GM23248 (cell line): ENCODE measurements around the gene UVRAG. TPM values are rescaled to one million over a fixed set of nuclear protein-coding genes. Genes with fewer than 3 reads are reported as not detected.

Source experiments
- DNase-seq: peaks from one replicate; pipeline ENCODE4 v3.0.0-alpha.2; 2015
- H2AFZ ChIP-seq: fragments of 200-600 bp; sonication (generic); 2 replicates; pipeline ENCODE4 v1.6.1; 2016; ENCODE audit warnings: antibody characterized with exemption
- H3F3A ChIP-seq: fragments of 200-600 bp; sonication (generic); 2 replicates; pipeline ENCODE4 v1.6.1; 2016; ENCODE audit warnings: mild to moderate bottlenecking, antibody characterized with exemption, mixed run types; ENCODE audit not compliant: insufficient read depth
- H3K27ac ChIP-seq: fragments of 200-600 bp; sonication (generic); 2 replicates; pipeline ENCODE4 v1.5.1; 2016; ENCODE audit warnings: mild to moderate bottlenecking
- H3K27me3 ChIP-seq: fragments of 200-600 bp; sonication (generic); replicated peaks from 2 replicates; pipeline ENCODE4 v1.6.1; 2016; ENCODE audit warnings: mild to moderate bottlenecking; ENCODE audit not compliant: insufficient read depth
- H3K36me3 ChIP-seq: fragments of 200-600 bp; sonication (generic); 2 replicates; pipeline ENCODE4 v1.6.1; 2016; ENCODE audit warnings: low read depth, mild to moderate bottlenecking
- H3K4me1 ChIP-seq: fragments of 200-600 bp; sonication (generic); 2 replicates; pipeline ENCODE4 v1.6.1; 2016; ENCODE audit warnings: mild to moderate bottlenecking; ENCODE audit not compliant: insufficient read depth
- H3K4me2 ChIP-seq: fragments of 200-600 bp; sonication (generic); one replicate; pipeline ENCODE4 v1.6.1; 2016; ENCODE audit warnings: mild to moderate bottlenecking; ENCODE audit not compliant: unreplicated experiment
- H3K4me3 ChIP-seq: fragments of 200-600 bp; sonication (generic); 2 replicates; pipeline ENCODE4 v1.5.1; 2016; ENCODE audit warnings: mild to moderate bottlenecking
- H3K79me2 ChIP-seq: fragments of 200-600 bp; sonication (generic); 2 replicates; pipeline ENCODE4 v1.6.1; 2016; ENCODE audit warnings: mild to moderate bottlenecking; ENCODE audit not compliant: insufficient read depth
- H3K9ac ChIP-seq: fragments of 200-600 bp; sonication (generic); 2 replicates; pipeline ENCODE4 v1.6.1; 2016; ENCODE audit warnings: mild to moderate bottlenecking
- H3K9me2 ChIP-seq: fragments of 200-600 bp; sonication (generic); 2 replicates; pipeline ENCODE4 v1.6.1; 2016; ENCODE audit warnings: mixed run types, mild to moderate bottlenecking, moderate library complexity; ENCODE audit not compliant: insufficient read depth
- H3K9me3 ChIP-seq: fragments of 200-600 bp; sonication (generic); one replicate; pipeline ENCODE4 v1.6.1; 2017; ENCODE audit warnings: low read depth
- H4K20me1 ChIP-seq: fragments of 200-600 bp; sonication (generic); 2 replicates; pipeline ENCODE4 v1.6.0; 2016; ENCODE audit not compliant: insufficient read depth
- EZH2 ChIP-seq: fragments of 200-600 bp; sonication (generic); IDR thresholded peaks from 2 replicates; pipeline ENCODE4 v1.6.1; 2018; ENCODE audit warnings: antibody characterized with exemption, mild to moderate bottlenecking; ENCODE audit not compliant: insufficient read depth, poor library complexity, severe bottlenecking
- EZH2phosphoT487 ChIP-seq: fragments of 200-600 bp; sonication (generic); IDR thresholded peaks from 2 replicates; pipeline ENCODE4 v1.6.1; 2018; ENCODE audit warnings: antibody characterized with exemption, moderate library complexity, mild to moderate bottlenecking, low read depth; ENCODE audit not compliant: insufficient read depth
- WGBS, 2 experiments: methylation state at CpG; one replicate each; pipeline ENCODE4 v1.1.6; 2015 to 2017; ENCODE audit warnings: low lambda C conversion rate in 2 of 2, low coverage in 1 of 2; ENCODE audit errors: missing lambda C conversion rate in 2 of 2; 5-methylcytosine and 5-hydroxymethylcytosine counted together
- in situ Hi-C: fragments of 300-500 bp; cut with MboI; formaldehyde crosslinking; loops from 2 replicates; pipeline ENCODE4 v1.15.0; 2020
- polyA plus RNA-seq: library from polyadenylated mRNA; unstranded; fragments of >200 nt; fragmentation: Nextera tagmentation; extraction: Ambion mirVana; gene quantifications from 2 replicates; pipeline ENCODE4 v1.2.1, GENCODE V29; 2016
- total RNA-seq: library from RNA; depleted of rRNA; stranded (reverse); fragments of >200 nt; shearing (Covaris generic); gene quantifications from 2 replicates; pipeline ENCODE4 v1.2.3, GENCODE V29; 2014

UVRAG gene
- total and polyA plus RNA-seq, 2 experiments from 2014 or later: 9.9 to 11.0 TPM

- no peak overlapping the region for H3K9ac ChIP-seq
- in situ Hi-C loops: no loop called here
- H2AFZ ChIP-seq: no peak overlapping the region
- H3K4me1 ChIP-seq: 0 out of 2 replicates have a peak, but pooled peaks cover 8% of the 10 kb centered on the region
- H3K36me3 ChIP-seq: no peaks in the 10 kb centered on the region
- no peaks in the 10 kb centered on the region for H3K9me3 ChIP-seq
- H4K20me1 ChIP-seq: no peaks in the 10 kb centered on the region
- no peaks in the 10 kb centered on the region for H3K27me3 ChIP-seq
- H3K9me2 ChIP-seq: no peaks in the 10 kb centered on the region
- no peak overlapping the region for H3K4me3 ChIP-seq
- DNase-seq: no peak
- TF ChIP-seq EZH2phosphoT487 (no peak), EZH2 (no peak)
- WGBS, 2 experiments: 53 to 65% methylated on average over 4 of the region's 4 CpGs
- no peak overlapping the region for H3K27ac ChIP-seq
- no peaks in the 10 kb centered on the region for H3F3A ChIP-seq
- no peak overlapping the region for H3K4me2 ChIP-seq
- H3K79me2 ChIP-seq: no peaks in the 10 kb centered on the region
Observed at GRCh38 chr11:75785187-75785586, 29.8 kb upstream of the UVRAG start.

DNA sequence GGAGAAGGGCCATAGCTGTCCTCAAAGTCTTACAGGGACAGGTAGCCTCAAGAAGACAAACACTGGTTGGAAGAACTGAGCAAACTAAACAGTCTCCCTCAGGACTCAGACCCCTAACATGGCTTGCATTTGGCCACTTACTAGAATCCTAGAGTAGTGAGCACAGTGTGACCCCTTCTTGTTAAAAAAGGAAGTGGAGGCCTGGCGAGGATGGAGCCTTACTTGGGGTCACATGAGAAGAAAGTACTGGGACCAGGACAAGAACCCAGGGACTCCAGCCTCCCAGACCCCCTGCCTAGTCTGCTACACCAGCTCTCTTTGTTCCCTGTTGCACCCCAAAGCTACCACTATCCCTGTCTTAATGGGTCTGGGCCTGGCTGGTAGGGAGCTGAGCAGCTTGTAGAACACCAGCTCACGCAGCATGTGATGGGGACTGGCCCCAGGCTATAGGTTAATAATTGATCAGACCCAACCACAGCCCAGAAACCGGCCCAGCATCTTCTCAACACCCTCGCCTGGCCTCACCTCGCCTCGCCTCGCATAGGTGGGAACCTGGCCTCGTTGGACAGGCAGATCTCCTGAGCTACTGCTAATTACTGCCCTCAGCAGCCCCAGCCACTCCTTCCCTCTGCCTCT, 28.8 kb upstream of the UVRAG start:
- H3K9me3 ChIP-seq: no peaks in the 10 kb centered on the region
- no peaks in the 10 kb centered on the region for H3K79me2 ChIP-seq
- H3K4me3 ChIP-seq: no peak overlapping the region
- H3K4me1 ChIP-seq: 0 out of 2 replicates have a peak, but pooled peaks cover 8% of the 10 kb centered on the region
- no peak overlapping the region for H3K9ac ChIP-seq
- DNase-seq: no peak
- no peak for TF ChIP-seq EZH2
- TF ChIP-seq EZH2phosphoT487: no peak
- no peak overlapping the region for H3K4me2 ChIP-seq
- WGBS, 2 experiments: 81 to 88% methylated on average over 8 of the region's 8 CpGs
- no peak overlapping the region for H2AFZ ChIP-seq
- no peak overlapping the region for H3K27ac ChIP-seq
- in situ Hi-C loops: no loop called here
- H4K20me1 ChIP-seq: no peaks in the 10 kb centered on the region
- no peaks in the 10 kb centered on the region for H3F3A ChIP-seq
- H3K9me2 ChIP-seq: no peaks in the 10 kb centered on the region
- H3K27me3 ChIP-seq: no peaks in the 10 kb centered on the region
- H3K36me3 ChIP-seq: no peaks in the 10 kb centered on the region

GRCh38 chr11:75789521-75789920, 25.5 kb upstream of the UVRAG start:
- H3K4me3 ChIP-seq: no peak overlapping the region
- no peaks in the 10 kb centered on the region for H3K4me1 ChIP-seq
- no peaks in the 10 kb centered on the region for H3K27me3 ChIP-seq
- no peaks in the 10 kb centered on the region for H3K9me3 ChIP-seq
- H4K20me1 ChIP-seq: no peaks in the 10 kb centered on the region
- no peak for DNase-seq
- TF ChIP-seq EZH2phosphoT487 (no peak), EZH2 (no peak)
- no peaks in the 10 kb centered on the region for H3K79me2 ChIP-seq
- no peak overlapping the region for H2AFZ ChIP-seq
- no peaks in the 10 kb centered on the region for H3K9me2 ChIP-seq
- H3K36me3 ChIP-seq: no peaks in the 10 kb centered on the region
- no peaks in the 10 kb centered on the region for H3F3A ChIP-seq
- H3K9ac ChIP-seq: no peak overlapping the region
- no peak overlapping the region for H3K4me2 ChIP-seq
- 80 to 95% methylated on average over 3 of the region's 3 CpGs for WGBS, 2 experiments
- in situ Hi-C loops: no loop called here
- no peak overlapping the region for H3K27ac ChIP-seq

GRCh38 chr11:75790986-75791385, 24.0 kb upstream of the UVRAG start:
- no peaks in the 10 kb centered on the region for H3K9me2 ChIP-seq
- H4K20me1 ChIP-seq: no peaks in the 10 kb centered on the region
- H3K9ac ChIP-seq: no peak overlapping the region
- H3K4me3 ChIP-seq: no peak overlapping the region
- no peak overlapping the region for H2AFZ ChIP-seq
- H3K27ac ChIP-seq: no peak overlapping the region
- in situ Hi-C loops: no loop called here
- DNase-seq: peak; percentile 26
- H3K9me3 ChIP-seq: no peaks in the 10 kb centered on the region
- WGBS, 2 experiments: 70 to 73% methylated on average over 2 of the region's 2 CpGs
- no peaks in the 10 kb centered on the region for H3K27me3 ChIP-seq
- no peaks in the 10 kb centered on the region for H3F3A ChIP-seq
- no peak overlapping the region for H3K4me2 ChIP-seq
- H3K79me2 ChIP-seq: no peaks in the 10 kb centered on the region
- H3K36me3 ChIP-seq: no peaks in the 10 kb centered on the region
- TF ChIP-seq EZH2 (no peak), EZH2phosphoT487 (no peak)
- H3K4me1 ChIP-seq: no peaks in the 10 kb centered on the region
